ENCODE results near the gene VIPR1.

DNA sequence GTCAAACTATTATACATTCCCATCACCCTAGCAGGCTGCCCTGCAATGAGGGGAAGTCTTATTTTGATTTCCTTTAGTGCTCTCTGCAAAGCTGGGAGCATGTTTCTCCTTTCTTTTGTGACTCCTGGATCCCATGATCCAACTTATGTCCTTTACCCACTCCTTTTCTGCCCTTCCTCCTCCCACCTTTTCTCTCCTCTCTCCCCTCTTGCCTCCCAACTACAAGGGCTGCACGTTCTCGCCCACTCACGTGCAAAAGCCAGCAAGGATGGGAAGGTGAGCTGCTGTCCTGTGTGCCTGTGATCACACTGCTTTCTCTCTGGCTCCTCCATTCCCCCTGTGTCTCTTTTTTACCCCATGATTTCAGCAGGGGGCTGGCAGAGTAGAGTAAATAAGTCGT is 6.1 kb downstream of the VIPR1 start:
- TF ChIP-seq, protein P1, sequence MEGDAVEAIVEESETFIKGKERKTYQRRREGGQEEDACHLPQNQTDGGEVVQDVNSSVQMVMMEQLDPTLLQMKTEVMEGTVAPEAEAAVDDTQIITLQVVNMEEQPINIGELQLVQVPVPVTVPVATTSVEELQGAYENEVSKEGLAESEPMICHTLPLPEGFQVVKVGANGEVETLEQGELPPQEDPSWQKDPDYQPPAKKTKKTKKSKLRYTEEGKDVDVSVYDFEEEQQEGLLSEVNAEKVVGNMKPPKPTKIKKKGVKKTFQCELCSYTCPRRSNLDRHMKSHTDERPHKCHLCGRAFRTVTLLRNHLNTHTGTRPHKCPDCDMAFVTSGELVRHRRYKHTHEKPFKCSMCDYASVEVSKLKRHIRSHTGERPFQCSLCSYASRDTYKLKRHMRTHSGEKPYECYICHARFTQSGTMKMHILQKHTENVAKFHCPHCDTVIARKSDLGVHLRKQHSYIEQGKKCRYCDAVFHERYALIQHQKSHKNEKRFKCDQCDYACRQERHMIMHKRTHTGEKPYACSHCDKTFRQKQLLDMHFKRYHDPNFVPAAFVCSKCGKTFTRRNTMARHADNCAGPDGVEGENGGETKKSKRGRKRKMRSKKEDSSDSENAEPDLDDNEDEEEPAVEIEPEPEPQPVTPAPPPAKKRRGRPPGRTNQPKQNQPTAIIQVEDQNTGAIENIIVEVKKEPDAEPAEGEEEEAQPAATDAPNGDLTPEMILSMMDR (IDR thresholded peaks at IDR 0.05): no peak
- no peak for TF ChIP-seq POLR2A (IDR thresholded peaks at IDR 0.05)
- no peak for TF ChIP-seq POLR2AphosphoS5 (IDR thresholded peaks at IDR 0.05)
- TF ChIP-seq EP300 (IDR thresholded peaks at IDR 0.05; ENCODE audit: low read depth): no peak
